T1000 (cell line): ENCODE results near the gene CHN2.

Source experiments
- DNase-seq: peaks from one replicate; lab custom pipeline; 2025; ENCODE audit warnings: mixed read lengths; lab: John Stamatoyannopoulos, UW

The CHN2 gene

DNA sequence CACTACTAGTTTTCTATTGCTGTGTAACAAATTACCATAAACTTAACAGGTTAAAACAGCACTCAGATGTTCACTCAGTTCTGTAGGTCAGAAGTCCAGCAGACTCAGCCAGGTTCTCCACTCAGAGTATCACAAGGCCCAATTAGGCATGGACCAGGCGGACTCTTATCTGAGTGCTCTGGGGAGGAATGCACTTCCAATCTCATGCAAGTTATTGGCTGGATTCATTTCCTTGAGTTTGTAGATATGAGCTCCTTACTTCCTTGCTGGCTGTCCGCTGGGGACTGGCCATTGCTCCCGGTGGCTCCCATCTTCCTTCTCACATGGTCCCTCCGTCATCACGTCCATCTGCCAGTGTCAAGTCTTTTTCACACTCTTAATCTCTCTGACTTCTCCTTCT, 232.0 kb downstream of the CHN2 start:
- DNase-seq: no peak

GRCh38 chr7:29429401-29429800, 234.8 kb downstream of the CHN2 start:
- DNase-seq: no peak

- no peak for DNase-seq
These were observed 235.8 kb downstream of the CHN2 start for GRCh38 chr7:29430279-29430949.

- no peak for DNase-seq
These were observed 237.1 kb downstream of the CHN2 start for GRCh38 chr7:29431686-29432085.

GRCh38 chr7:29432721-29433120, 238.1 kb downstream of the CHN2 start:
- DNase-seq: no peak

DNA sequence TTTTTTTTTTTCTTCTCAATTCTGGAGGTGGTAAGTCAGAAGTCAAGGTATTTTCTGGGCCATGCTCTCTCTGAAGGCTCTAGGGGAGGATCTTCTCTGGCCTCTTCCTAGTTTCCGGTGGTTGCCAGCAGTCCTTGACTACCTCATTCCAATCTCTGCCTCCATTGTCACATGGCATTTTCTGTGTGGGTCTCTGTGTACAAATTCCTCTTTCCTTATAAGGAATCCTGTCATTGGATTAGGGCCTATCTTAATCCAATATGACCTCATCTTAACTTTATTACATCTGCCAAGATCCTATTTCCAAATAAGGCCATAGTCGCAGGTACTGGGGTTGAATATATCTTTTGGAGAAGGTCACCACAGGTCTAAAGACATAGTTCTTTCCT, 239.8 kb downstream of the CHN2 start:
- DNase-seq: no peak

DNA sequence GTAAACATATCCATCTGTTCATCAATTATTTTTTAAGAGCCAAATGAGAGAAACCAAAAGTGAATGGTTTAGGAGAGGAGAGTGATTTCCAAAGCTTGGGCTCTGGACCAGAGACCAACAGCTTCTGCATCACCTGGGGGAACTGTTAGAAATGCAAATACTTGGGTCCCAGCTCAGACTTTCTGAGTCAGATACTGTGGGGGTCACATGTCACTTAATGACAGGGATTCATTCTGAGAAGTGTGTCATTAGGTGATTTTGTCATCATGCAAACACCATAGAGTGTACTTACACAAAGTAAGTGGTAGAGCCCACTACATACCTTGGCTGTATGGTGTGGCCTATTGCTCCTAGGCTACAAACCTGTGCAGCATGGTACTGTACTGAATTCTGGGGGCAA, 240.6 kb downstream of the CHN2 start:
- no peak for DNase-seq

- DNase-seq: no peak
These were observed 241.3 kb downstream of the CHN2 start for GRCh38 chr7:29435902-29436301.

DNA sequence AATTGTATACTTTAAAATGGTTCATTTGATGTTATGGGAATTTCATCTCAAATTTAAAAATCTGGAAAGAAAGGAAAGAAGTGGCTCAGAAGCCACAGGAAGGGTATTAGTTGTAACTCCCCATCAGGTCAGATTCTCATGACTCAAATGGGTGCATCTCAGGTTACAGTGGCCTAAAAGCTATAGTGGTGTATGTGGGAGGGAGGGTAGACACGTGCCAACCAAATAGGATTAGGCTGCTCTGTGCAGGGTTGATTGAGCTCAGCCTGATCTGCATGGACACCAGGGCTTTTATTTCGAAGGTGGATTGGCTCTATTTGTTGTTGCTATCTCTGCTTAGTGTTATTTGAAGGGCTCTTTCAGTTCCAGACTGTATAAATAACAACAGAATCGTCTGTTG, 247.6 kb downstream of the CHN2 start:
- DNase-seq: no peak

- no peak for DNase-seq
These were observed 249.0 kb downstream of the CHN2 start for GRCh38 chr7:29443552-29443951.

GRCh38 chr7:29444267-29444666, 249.7 kb downstream of the CHN2 start:
- no peak for DNase-seq

DNA sequence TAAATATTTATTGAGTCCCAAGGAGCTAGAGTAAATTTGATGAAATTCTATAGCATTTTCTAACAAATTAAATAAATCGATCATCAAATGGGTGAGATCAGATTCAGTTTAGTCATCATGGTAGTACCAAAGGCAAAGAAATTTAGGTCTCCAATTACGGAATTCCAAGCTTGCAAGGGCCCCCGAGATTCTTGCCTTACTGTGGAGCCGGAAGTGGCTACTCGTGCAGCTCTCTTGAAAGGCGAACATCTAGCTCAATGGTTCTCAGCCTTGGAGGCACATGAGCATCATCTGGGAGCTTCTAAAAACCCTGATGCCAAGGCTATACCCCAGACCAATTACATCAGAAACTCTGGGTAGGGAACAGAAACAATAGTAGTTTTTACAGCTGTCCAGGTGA, 251.2 kb downstream of the CHN2 start:
- DNase-seq: no peak

- no peak for DNase-seq
These were observed 253.3 kb downstream of the CHN2 start for GRCh38 chr7:29447828-29448227.

- no peak for DNase-seq
These were observed 255.1 kb downstream of the CHN2 start for GRCh38 chr7:29449569-29450260.

DNA sequence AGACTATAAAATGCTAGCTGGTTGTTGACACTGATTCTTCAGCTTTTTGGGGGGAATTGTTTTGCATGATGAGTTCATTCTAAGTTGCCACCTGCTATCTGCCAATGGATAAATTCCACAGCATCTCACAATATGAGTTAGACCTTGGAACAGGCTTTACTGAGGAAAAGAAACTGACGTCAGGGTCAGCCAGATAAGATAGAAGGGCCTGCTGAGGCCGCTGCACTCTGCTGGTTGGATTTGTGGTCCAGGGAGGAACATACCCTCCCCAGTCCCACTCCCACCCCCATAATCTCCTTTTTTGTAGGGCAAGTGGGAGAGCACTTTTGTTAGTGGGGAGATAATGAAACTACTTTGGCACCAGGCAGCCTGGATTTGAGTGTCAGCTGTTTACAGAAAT, 258.4 kb downstream of the CHN2 start:
- no peak for DNase-seq

- DNase-seq: no peak
These were observed 259.9 kb downstream of the CHN2 start for GRCh38 chr7:29454464-29454863.

- no peak for DNase-seq
These were observed 260.4 kb downstream of the CHN2 start for GRCh38 chr7:29454899-29455451.

DNA sequence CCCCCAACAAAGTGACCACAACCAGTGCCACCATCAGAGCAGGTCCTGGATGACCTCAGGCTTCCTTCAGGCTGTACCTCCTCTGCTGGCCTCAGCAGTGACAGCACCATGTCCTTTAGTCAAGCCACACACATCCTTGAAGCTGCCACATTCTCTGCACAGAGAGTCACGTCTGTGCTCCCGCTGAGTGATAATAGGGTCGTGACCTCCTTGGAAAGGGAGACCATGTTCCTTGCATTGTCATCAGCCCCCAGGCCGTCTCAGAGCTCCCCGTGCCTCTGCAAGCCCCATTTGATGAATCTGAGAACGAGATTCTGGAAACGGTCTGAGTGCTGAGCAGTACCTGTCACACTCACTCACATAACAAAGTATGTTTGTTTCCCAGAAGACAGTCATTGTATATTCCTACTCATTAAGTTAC, 262.6 kb downstream of the CHN2 start:
- peak; percentile 36 for DNase-seq

DNA sequence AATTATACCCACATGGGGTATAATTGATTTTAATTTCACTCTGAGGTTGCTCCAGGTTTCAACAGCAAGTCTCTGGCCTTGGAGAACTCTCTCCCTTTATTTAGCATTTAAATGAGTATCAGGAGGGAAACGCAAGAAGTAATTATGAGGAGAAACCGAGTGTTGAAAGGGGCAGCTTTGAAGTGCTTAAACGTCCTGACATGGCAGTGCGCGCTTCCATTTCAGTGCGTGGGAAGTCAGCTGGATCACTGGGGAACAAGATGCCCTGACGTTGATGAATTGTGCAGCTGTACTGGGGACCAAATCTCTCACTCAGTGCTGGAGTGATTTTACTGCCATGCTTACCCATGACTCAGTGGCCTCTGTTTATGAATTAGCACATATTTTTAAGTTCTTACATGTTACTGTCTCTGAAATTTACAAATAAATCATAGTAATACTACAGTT, 263.0 kb downstream of the CHN2 start:
- DNase-seq: no peak

- no peak for DNase-seq
These were observed 264.4 kb downstream of the CHN2 start for GRCh38 chr7:29458933-29459332.

DNA sequence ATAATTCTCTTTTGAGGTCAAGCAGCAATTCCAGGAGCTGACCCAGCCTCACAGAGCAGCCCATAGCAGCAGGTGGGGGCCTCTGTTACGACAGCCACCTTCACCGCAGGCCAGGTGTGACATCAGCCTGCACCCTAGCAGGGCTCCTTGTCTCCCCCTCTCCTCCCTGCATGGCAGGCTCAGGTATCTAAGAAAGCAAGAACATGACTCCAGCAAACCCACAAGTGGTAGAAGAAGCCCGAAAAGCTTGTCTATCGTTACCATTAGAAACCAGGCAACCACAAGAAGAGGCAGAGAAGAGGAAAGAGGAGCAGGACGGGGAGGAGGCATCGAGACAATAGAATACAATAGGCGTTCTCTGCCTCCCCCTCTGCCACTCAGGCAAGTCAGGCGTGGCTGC, 265.0 kb downstream of the CHN2 start:
- DNase-seq: no peak

DNA sequence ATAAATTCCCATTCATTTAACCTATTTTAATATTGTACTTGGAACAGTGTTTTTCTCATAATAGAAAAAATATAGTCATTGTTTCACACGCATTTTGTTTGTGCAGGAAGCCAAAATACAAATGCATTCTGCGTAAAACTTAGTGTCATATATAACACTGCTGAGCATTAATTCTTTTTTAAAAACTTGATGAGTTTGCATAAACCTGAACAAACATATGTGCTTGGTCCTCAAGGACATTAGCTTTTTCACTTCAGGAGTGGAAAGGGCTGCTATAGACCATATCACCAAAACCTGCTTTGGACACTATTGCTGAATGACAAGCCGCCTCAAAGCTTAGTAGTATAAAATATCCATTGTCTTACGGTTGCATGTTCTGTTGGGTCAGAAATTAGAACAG, 267.4 kb downstream of the CHN2 start:
- DNase-seq: no peak

DNA sequence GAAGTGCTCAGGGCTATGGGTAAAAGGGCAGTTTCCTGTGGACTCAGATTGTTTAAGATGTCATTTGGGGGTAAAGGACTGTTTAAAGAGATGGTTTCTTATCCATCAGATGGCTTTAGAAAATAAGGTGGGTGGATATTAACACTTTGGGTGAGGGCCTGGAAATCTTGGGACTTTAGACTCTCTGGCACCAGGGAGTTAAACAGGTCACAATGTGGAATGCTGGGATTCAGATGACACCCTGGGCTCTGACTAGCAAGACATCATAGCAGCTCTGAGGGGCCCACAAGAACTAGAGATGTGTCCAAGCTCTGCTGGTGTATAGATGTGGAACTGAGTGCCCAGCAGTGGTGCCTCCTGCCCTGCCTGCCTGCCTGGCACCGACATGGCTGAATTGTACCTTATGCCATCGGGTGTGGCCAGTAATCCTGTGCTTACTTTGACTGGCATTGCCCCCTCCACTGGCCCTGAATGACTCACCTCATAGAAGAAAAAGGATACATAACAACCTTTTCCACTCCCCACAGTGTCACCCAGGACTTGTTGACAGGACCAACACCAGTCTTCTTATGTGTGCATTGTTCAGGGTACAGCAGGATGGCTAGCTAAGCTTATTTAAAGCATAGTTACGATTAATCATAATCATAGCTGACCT, 269.1 kb downstream of the CHN2 start:
- no peak for DNase-seq
